IPS DF 19.7 (cell line): Measurements from ENCODE around the gene RNF11.

Experiments
- DNase-seq: peaks from one replicate; pipeline ENCODE4 v3.0.0-alpha.2; 2013; ENCODE audit warnings: low read depth, low spot score

RNF11 gene

GRCh38 chr1:51296383-51297357, 60.6 kb downstream of the RNF11 start:
- peak; percentile 52 for DNase-seq

- DNase-seq: no peak
Observed at GRCh38 chr1:51297401-51298321, 61.6 kb downstream of the RNF11 start.

- DNase-seq: no peak
Observed at GRCh38 chr1:51298322-51298705, 62.2 kb downstream of the RNF11 start.

GRCh38 chr1:51299185-51299885, 63.3 kb downstream of the RNF11 start:
- no peak for DNase-seq

- DNase-seq: no peak
Observed at GRCh38 chr1:51299981-51300670, 64.1 kb downstream of the RNF11 start.

GRCh38 chr1:51301152-51301843, 65.2 kb downstream of the RNF11 start:
- no peak for DNase-seq

- DNase-seq: no peak
Observed at GRCh38 chr1:51301844-51302162, 65.7 kb downstream of the RNF11 start.

- DNase-seq: no peak
Observed at GRCh38 chr1:51302270-51302669, 66.2 kb downstream of the RNF11 start.

GRCh38 chr1:51302746-51303145, 66.7 kb downstream of the RNF11 start:
- DNase-seq: no peak

GRCh38 chr1:51303315-51303714, 67.2 kb downstream of the RNF11 start:
- DNase-seq: no peak

GRCh38 chr1:51303751-51304251, 67.7 kb downstream of the RNF11 start:
- no peak for DNase-seq

GRCh38 chr1:51304360-51304759, 68.3 kb downstream of the RNF11 start:
- DNase-seq: no peak

- DNase-seq: no peak
Observed at GRCh38 chr1:51305371-51305823, 69.3 kb downstream of the RNF11 start.

GRCh38 chr1:51306950-51307349, 70.9 kb downstream of the RNF11 start:
- no peak for DNase-seq

- DNase-seq: no peak
Observed at GRCh38 chr1:51308636-51309035, 72.6 kb downstream of the RNF11 start.

- DNase-seq: no peak
Observed at GRCh38 chr1:51309291-51309690, 73.2 kb downstream of the RNF11 start.

- no peak for DNase-seq
Observed at GRCh38 chr1:51310871-51311613, 75.0 kb downstream of the RNF11 start.

GRCh38 chr1:51311826-51312225, 75.8 kb downstream of the RNF11 start:
- no peak for DNase-seq

GRCh38 chr1:51312718-51313117, 76.6 kb downstream of the RNF11 start:
- DNase-seq: no peak
